Measurements from ENCODE around the gene SUSD1. TPM values are rescaled to one million over a fixed set of nuclear protein-coding genes. Genes with fewer than 3 reads are reported as not detected.

Gene SUSD1
- total RNA-seq, 1 experiment from 2014 or later = 8.1 TPM

GRCh38 chr9:112006361-112007020 lies 168.6 kb downstream of the SUSD1 start:
- Mint-ChIP-seq H3K4me1 (peaks cover 6 to 13% of the 10 kb centered on the region in 2 experiments), H3K27ac (0 out of 7 replicates have a peak overlapping the region, but pooled peaks of 1 of the 3 experiments have one; percentile 37), H3K36me3 (ENCODE audit: insufficient read depth in 1 of 3, low read depth in 3 of 3) (no peaks in the 10 kb centered on the region), H3K9me3 (no peaks in the 10 kb centered on the region), H3K27me3 (ENCODE audit: low read depth) (no peaks in the 10 kb centered on the region), H3K4me3 (no peak overlapping the region)
- no peak for DNase-seq
- Histone ChIP-seq H3K79me1 (ENCODE audit: insufficient read depth, low read depth, low read length, poor library complexity, severe bottlenecking) (no peaks in the 10 kb centered on the region), H4K5ac (ENCODE audit: insufficient read length, low read depth, low read length) (no peak overlapping the region), H2BK20ac (ENCODE audit: low read depth, low read length, poor library complexity, severe bottlenecking) (no peak overlapping the region), H3K4ac (ENCODE audit: low read depth, low read length) (no peak overlapping the region), H3K4me1 (ENCODE audit: insufficient read depth, low read length) (no peaks in the 10 kb centered on the region), H3K79me2 (ENCODE audit: insufficient read depth, low read length) (no peaks in the 10 kb centered on the region), H4K91ac (ENCODE audit: insufficient read length, low read depth, low read length) (no peak overlapping the region), H4K8ac (replicated peaks; ENCODE audit: insufficient read length, low read depth, low read length) (no peak overlapping the region), H3K18ac (ENCODE audit: insufficient read length, low read depth, low read length) (no peak overlapping the region), H3K27me3 (ENCODE audit: insufficient read depth, low read length) (no peaks in the 10 kb centered on the region), H3K9me3 (ENCODE audit: control insufficient read depth, low read depth, low read length) (no peaks in the 10 kb centered on the region), H3K27ac (ENCODE audit: insufficient read length, low read depth, low read length) (no peak overlapping the region), H3K56ac (ENCODE audit: insufficient read length, low read depth, low read length) (no peak overlapping the region), H3K14ac (ENCODE audit: insufficient read depth, low read length) (no peak overlapping the region), H2BK5ac (ENCODE audit: insufficient read length, low read length) (no peak overlapping the region), H3K4me2 (ENCODE audit: insufficient read depth, insufficient read length, low read length) (no peak overlapping the region), H2AK5ac (ENCODE audit: insufficient read length, low read length) (no peak overlapping the region), H3K23me2 (ENCODE audit: insufficient read length, low read depth, low read length, poor library complexity, severe bottlenecking) (no peaks in the 10 kb centered on the region), H2BK120ac (ENCODE audit: low read depth, low read length, poor library complexity, severe bottlenecking) (no peak overlapping the region), H2BK15ac (ENCODE audit: low read depth, low read length) (no peak overlapping the region), H3K9ac (ENCODE audit: extremely low read depth, insufficient read length, low read length) (no peak overlapping the region), H2AFZ (ENCODE audit: low read length) (no peak overlapping the region), H2BK12ac (ENCODE audit: insufficient read length, low read depth, low read length) (no peak overlapping the region), H3K23ac (ENCODE audit: insufficient read length, low read depth, low read length) (no peak overlapping the region), H3T11ph (ENCODE audit: low read length) (no peak overlapping the region), H4K20me1 (ENCODE audit: control insufficient read depth, insufficient read depth, insufficient read length) (no peaks in the 10 kb centered on the region)
- TF ChIP-seq, protein P1, sequence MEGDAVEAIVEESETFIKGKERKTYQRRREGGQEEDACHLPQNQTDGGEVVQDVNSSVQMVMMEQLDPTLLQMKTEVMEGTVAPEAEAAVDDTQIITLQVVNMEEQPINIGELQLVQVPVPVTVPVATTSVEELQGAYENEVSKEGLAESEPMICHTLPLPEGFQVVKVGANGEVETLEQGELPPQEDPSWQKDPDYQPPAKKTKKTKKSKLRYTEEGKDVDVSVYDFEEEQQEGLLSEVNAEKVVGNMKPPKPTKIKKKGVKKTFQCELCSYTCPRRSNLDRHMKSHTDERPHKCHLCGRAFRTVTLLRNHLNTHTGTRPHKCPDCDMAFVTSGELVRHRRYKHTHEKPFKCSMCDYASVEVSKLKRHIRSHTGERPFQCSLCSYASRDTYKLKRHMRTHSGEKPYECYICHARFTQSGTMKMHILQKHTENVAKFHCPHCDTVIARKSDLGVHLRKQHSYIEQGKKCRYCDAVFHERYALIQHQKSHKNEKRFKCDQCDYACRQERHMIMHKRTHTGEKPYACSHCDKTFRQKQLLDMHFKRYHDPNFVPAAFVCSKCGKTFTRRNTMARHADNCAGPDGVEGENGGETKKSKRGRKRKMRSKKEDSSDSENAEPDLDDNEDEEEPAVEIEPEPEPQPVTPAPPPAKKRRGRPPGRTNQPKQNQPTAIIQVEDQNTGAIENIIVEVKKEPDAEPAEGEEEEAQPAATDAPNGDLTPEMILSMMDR (conservative IDR thresholded peaks at IDR 0.05) = no peak
- no CpG with 5 or more reads among the region's 11 CpGs for WGBS (ENCODE audit: extremely low coverage, insufficient read length, low lambda C conversion rate)
